ENCODE data around the gene MYEF2.

Gene MYEF2, protein sequence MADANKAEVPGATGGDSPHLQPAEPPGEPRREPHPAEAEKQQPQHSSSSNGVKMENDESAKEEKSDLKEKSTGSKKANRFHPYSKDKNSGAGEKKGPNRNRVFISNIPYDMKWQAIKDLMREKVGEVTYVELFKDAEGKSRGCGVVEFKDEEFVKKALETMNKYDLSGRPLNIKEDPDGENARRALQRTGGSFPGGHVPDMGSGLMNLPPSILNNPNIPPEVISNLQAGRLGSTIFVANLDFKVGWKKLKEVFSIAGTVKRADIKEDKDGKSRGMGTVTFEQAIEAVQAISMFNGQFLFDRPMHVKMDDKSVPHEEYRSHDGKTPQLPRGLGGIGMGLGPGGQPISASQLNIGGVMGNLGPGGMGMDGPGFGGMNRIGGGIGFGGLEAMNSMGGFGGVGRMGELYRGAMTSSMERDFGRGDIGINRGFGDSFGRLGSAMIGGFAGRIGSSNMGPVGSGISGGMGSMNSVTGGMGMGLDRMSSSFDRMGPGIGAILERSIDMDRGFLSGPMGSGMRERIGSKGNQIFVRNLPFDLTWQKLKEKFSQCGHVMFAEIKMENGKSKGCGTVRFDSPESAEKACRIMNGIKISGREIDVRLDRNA

GRCh38 chr15:48177766-48178647, at the start of gene MYEF2:
MYEF2 (minus strand) TSS chr15:48178295; CDS start chr15:48178237, 58 bp downstream.
- DNase-seq: peak; percentile 63

GRCh38 chr15:48225771-48226170, 47.7 kb upstream of the MYEF2 start:
- no peak for DNase-seq

DNA sequence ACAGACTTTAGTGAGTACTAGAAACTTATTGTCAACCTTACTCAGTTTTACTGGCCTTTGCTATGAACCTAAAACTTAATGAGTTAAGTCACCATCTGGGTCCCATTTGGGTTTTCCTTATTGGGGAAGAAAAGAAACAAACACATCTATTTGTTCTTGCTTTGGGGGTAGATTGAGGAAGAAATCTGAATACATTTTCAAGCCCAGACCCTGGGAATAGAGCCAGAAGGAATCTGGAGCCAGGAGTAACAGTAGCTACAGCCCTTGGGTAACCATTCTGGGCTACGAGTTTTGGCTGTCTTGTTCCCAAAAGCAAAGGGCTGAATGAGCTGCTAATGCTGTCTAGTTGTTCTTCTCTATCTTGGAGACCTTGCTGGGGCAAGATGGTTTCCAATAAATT, 44.5 kb upstream of the MYEF2 start:
- DNase-seq: peak; percentile 33

DNA sequence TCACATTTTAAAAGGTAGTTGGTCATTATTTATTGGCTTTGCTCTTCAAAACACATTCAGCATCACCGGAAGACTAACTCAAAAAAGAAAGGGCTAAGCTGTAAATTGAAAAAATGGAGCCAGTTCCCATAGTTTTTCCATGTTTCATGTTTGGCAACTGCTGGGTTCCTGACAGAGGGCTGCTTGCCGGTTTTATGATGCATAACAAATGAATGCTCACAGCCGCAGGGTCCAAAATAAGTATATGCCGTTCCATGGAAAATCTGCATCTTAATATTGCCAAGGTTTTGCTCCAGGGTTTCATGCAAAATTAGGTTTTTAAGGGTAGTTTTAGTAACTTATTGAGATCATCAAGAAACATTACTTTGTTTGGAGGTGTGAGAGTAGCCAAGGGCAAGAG, 43.8 kb upstream of the MYEF2 start:
- DNase-seq: no peak

DNA sequence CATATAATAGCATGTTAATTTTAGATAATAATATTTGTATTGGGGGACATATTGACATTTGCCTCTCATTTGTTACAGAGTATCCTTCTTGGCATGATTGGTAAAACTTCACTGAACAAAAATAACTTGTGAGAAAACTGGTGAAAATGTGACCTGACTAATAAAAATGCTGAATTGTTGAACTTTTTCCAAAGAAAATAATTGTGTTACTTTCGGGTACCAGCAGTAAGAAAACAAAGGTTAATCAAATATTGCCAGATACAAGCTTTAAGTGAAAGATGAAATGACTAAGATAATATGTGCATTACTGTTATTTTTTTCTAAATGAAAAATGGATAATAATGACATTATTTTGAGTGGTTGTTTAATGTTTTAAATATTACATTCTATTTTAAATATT, 43.2 kb upstream of the MYEF2 start:
- no peak for DNase-seq

DNA sequence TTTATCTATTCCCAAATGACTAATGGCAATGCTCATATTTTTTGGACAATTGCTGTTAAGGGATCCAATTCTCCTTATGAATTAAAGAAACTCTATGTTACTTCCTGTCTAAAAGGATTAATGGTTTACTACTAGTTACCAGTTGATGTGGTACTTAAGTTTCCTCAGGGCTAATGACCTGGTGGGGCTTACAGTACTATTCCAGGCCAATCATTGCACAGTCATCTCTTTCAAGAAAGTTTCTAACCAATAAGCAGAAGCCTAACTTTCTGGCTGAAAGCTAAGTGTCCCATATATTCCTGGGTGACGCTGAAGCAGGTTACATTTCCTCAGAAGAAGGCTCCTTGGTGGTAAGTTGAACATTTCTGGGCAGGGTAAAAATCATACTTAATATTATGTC, 27.9 kb upstream of the MYEF2 start, which contains the start of gene SLC12A1:
Gene SLC12A1 (plus strand): TSS at position 322 of the 400 bp plus-strand sequence. CDS start 1,418 bp downstream, outside the sequence.
- DNase-seq: no peak

DNA sequence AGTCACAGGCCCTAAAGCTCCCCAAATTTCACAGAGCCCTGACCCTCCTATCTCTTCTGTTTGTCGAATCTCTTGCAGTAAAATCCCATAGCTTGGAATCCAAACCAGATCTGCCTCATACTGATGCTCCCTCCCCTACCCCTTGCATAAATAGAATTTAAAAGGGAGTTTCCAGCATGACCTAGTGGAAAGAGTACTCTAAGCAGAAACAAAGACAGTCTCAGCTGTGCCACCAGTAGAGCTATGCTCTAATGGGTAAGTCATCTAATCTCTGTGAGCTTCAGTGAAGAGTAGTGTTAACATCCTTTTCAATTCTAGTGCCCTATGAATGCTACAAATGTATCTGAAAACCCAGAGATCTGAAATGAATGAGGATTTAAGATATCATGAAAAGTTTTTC, 24.0 kb upstream of the MYEF2 start:
- no peak for DNase-seq

DNA sequence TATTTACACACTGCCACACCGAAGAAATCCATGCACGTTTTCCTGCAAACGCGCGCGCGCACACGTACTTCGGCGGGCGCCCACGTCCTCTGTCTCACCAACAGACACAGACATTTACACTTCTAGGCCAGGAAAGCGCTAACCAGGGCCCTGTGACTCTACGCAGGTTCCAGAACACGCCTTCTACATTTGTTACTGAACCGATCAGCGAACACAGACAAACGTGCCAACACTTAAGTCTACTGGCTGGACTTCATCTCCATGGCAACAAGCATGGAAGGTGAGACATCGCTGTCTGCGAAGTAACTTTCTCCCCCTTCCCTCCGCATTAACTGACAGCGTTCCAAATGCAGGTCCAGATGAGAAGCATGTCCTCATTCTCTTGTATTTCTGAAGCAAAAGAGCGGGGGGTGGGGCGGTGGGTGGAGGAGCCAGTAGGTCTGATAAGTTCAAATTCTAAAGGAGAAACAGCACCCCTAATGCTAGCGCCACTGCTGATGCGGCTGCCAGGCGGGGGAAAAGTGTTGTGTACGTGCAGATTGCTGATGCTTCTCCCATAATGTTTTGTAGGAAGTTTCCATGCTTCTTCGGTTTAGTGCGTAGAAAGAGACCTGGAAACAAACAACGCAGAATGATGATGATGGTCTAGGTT, 13.6 kb upstream of the MYEF2 start, which contains the start of gene CTXN2:
Gene CTXN2 (plus strand): TSS at position 92 of the 652 bp plus-strand sequence. CDS start 9,636 bp downstream, outside the sequence.
- DNase-seq: no peak

GRCh38 chr15:48190932-48191573, 13.0 kb upstream of the MYEF2 start:
- peak; percentile 82 for DNase-seq

DNA sequence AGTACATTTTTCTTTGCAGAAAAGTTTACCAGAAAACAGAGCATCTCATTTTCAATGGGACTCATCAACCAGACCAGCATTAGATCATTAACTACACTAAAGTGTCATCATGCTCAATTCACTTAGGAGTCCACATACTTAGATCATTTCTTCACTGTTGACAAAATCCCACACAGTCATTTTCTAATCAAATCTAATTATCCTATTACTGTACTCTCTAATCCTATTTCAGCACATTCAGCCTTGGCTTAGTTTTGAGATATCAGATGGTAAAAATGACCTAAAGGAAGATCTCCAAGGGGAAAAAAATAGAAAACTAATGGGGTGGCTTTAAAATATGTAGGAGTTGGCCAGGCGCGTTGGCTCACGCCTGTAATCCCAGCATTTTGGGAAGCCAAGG, 8.2 kb upstream of the MYEF2 start:
- DNase-seq: no peak

GRCh38 chr15:48185529-48185928, 7.4 kb upstream of the MYEF2 start:
- no peak for DNase-seq

DNA sequence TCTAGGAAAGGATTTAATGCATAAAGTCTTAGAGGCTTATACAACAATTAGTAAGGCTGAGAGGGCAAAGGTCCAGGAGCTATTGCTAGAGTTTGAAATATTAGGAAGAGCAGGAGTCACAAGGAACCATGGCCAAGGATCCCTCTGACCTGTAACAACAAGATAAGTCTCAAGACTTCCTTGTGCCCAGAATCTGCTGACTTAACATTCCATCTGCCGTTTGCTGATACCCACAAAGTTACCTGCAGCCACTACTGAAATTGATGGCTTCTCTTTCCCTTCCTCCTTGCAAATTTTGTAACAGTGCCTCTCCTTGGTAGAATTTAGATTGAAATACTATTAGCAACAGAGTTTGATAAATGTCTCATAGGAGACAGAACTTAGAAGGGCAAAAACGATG, 4.7 kb upstream of the MYEF2 start:
- no peak for DNase-seq

DNA sequence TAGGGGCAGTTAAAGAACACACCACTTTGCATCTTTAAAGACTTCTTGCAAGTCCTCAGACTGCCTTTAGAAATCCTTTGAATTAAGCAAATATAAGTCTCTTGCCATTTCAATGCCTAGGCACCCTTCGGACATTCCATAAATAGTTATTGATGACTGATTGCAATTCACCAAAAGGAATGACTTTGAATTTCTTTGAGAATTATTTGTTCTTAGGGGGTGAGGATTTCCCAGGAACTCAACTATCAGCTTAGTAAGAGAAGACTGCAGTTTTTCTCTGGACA, 495 bp upstream of the MYEF2 start:
- no peak for DNase-seq

- no peak for DNase-seq
These were observed 721 bp downstream of the MYEF2 start for GRCh38 chr15:48177383-48177765.

DNA sequence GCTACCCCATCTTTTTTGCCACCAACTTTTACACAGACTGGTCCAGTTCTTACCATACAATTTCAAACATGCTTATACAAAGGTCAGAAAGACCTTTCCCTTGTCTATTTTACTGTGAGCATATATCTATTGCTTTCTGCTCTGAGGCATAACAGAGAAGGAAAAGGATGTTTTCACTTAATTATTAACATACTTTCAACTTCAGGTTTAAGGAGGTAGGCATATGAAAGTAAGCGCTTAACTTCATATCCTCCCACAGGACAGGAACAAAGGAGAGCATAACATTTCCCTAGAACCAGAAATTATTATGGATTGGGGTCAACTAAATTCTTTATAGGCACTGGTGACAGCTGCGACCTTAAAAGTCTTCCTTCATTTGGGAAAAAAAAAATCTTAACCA, 1.1 kb downstream of the MYEF2 start:
- DNase-seq: no peak

- no peak for DNase-seq
These were observed 2.0 kb downstream of the MYEF2 start for GRCh38 chr15:48176112-48176511.

GRCh38 chr15:48175126-48175525, 3.0 kb downstream of the MYEF2 start:
- no peak for DNase-seq

DNA sequence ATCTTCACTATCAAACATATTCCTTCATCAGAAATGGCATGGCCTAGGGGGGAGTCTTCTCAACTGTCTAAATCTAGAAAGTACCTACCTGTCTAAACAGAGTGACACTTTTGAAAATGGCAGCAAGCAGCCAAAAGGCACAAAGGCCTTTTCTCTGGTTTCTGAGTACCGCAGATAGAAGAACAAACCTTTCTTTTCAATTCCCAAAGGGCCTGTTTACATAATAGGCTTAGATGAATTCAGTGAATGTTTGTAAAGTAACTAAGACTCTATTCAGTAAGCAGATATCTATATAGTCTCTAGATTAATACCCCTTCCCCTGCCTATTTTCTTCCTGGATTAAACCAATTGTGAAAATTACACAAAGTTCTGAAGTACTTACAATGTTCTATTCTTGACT, 7.1 kb downstream of the MYEF2 start:
- no peak for DNase-seq

- no peak for DNase-seq
These were observed 9.5 kb downstream of the MYEF2 start for GRCh38 chr15:48168616-48169015.

DNA sequence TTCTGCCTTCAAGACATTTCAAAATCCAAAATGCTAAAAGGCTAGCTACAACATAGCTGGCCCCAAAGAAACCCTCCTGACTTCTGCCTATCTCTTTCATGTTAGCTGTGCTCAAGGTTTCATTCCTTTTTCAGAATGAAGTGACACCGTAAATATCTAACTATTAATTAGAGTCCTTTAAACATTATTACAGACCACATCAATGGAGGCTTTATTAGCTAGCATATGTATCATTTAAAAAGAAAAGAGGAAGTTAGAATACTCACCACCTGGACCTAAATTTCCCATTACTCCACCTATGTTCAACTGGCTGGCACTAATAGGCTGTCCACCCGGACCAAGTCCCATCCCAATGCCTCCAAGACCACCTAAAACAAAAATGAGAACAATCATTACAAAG, 24.6 kb downstream of the MYEF2 start:
- DNase-seq: no peak

DNA sequence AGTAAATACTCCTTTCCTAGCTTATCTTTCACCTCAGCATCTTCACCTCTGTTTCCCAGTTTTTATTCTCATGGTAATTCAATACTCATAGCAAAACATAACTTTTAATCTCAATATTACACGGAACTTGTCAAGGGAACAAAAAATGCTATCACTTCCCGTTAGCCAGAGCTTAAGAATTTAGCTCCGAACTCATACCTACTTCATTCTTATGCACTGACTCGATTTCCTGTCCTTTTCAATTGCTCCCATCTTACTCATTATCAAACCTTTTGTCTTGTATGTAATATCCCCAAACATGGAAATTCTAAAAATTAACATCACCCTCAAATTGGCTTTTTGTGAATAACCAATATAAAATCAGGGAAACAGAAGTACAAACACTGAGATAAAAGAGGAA, 28.2 kb downstream of the MYEF2 start:
- DNase-seq: no peak

GRCh38 chr15:48147358-48147757, 30.7 kb downstream of the MYEF2 start:
- no peak for DNase-seq

GRCh38 chr15:48145923-48146322, 32.2 kb downstream of the MYEF2 start:
- no peak for DNase-seq

Measured in left hindlimb (tissue), 1 donor.